A673 (cell line): ENCODE results near the gene NPAS2. TPM values are rescaled to one million over a fixed set of nuclear protein-coding genes. Genes with fewer than 3 reads are reported as not detected.

Source experiments
- BruUV-seq: library from RNA; stranded (reverse); fragments of 400-500 nt; replicated peaks from 2 replicates; lab custom pipeline; 2021; lab: Mats Ljungman, UMichigan
- CTCF ChIA-PET: fragments of 300-600 bp; sonication (Branson Sonifier 250); formaldehyde crosslinking; loops from one replicate; lab custom pipeline; 2022; ENCODE audit warnings: antibody characterized with exemption; lab: Charles Lee
- POLR2A ChIA-PET: fragments of 300-600 bp; sonication (Branson Sonifier 250); formaldehyde crosslinking; loops from one replicate; lab custom pipeline; 2022; ENCODE audit warnings: antibody characterized with exemption; ENCODE audit not compliant: low non-redundant PET; lab: Charles Lee
- DNase-seq: peaks from one replicate; pipeline ENCODE4 v3.0.0-alpha.2; 2015; ENCODE audit warnings: low spot score
- H3K27ac ChIP-seq: fragments of 200-600 bp; sonication (generic); 2 replicates; pipeline ENCODE4 v1.5.1; 2016; ENCODE audit warnings: mixed run types, low read depth, mild to moderate bottlenecking, mixed read lengths, antibody characterized with exemption, low read length; ENCODE audit not compliant: poor library complexity, severe bottlenecking
- H3K27me3 ChIP-seq: fragments of 200-600 bp; sonication (generic); replicated peaks from 2 replicates; pipeline ENCODE4 v1.6.1; 2017; ENCODE audit warnings: mixed run types, low read depth, mild to moderate bottlenecking, mixed read lengths, antibody characterized with exemption, low read length; ENCODE audit not compliant: insufficient read depth, poor library complexity
- H3K36me3 ChIP-seq: fragments of 200-600 bp; sonication (generic); 2 replicates; pipeline ENCODE4 v1.6.1; 2016; ENCODE audit warnings: mixed run types, mild to moderate bottlenecking, mixed read lengths, antibody characterized with exemption, low read length; ENCODE audit not compliant: insufficient read depth, poor library complexity, severe bottlenecking
- H3K4me1 ChIP-seq: fragments of 200-600 bp; sonication (generic); 2 replicates; pipeline ENCODE4 v1.6.1; 2017; ENCODE audit warnings: mixed run types, mild to moderate bottlenecking, mixed read lengths, antibody characterized with exemption, low read length; ENCODE audit not compliant: insufficient read depth, poor library complexity, severe bottlenecking
- H3K4me3 ChIP-seq: fragments of 200-600 bp; sonication (generic); 2 replicates; pipeline ENCODE4 v1.5.1; 2016; ENCODE audit warnings: low read depth, mixed run types, mild to moderate bottlenecking, mixed read lengths, low read length; ENCODE audit not compliant: poor library complexity, severe bottlenecking
- H3K9me3 ChIP-seq: fragments of 200-600 bp; sonication (generic); 2 replicates; pipeline ENCODE4 v1.6.1; 2016; ENCODE audit warnings: mixed run types, low read depth, mild to moderate bottlenecking, mixed read lengths, antibody characterized with exemption, low read length; ENCODE audit not compliant: poor library complexity, severe bottlenecking
- EZH2 ChIP-seq: fragments of 200-600 bp; sonication (generic); IDR thresholded peaks from 2 replicates; pipeline ENCODE4 v1.6.1; 2017; ENCODE audit warnings: borderline replicate concordance, low read depth, mild to moderate bottlenecking, mixed read lengths, antibody characterized with exemption, low read length; ENCODE audit not compliant: poor library complexity, severe bottlenecking
- intact Hi-C: fragments of 100-400 bp; cut with micrococcal nuclease; formaldehyde crosslinking; loops from one replicate; pipeline ENCODE4 v1.10.0; 2022; ENCODE audit not compliant: unreplicated experiment
- total RNA-seq: library from RNA; stranded (reverse); gene quantifications from 2 replicates; pipeline ENCODE4 v1.2.3, GENCODE V29; 2021
- TF ChIP-seq, protein P1 (sequence below): fragments of 300-800, 200-600 bp; sonication (generic); conservative IDR thresholded peaks from 2 replicates; pipeline ENCODE4 v1.5.1; 2017; ENCODE audit warnings: low read depth, mild to moderate bottlenecking, antibody characterized with exemption, low read length, moderate library complexity, mixed read lengths

The NPAS2 gene
- total RNA-seq, 1 experiment from 2014 or later, result 9.4 TPM

DNA sequence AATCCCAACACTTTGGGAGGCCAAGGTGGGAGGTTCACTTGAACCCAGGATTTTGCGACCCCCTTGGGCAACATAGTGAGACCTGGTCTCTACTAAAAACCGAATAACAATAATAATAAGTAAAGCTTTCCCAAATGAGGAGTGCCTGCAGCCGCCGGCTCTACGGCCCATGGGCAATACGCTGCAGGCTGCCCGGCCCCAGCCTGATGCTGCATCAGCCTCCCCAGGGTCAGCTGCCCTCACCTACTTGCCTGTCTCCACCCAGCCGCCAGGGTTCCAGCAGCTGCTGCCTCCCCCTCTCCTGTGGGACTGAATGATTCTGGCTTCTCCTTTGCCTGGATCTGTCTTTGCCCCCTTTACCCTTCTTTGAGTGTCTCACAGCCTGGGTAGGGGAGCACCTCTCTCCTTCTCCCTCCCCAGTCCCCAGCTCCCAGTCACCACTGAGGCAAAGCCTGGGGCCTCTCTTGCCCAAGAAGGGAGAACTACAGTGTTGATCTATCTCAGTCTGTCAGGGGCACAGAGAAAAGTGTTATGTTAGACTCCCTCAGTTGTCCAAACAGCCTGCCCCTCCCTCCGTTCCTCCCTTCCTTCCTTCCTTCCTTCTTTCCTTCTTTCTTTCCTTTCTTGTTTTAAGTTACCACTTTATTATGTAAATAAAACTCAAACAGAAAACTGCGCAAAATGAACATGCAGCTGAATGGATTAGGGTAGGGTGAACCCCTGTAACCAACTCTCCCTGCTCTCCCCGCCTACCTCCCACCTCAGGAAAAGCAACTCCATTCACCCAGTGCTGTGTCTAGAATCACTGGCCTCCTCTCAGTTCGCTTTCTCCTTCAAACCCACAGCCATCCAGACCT, 38.2 kb upstream of the NPAS2 start:
- H3K9me3 ChIP-seq, result no peaks in the 10 kb centered on the region
- intact Hi-C loops, result no loop called here
- CTCF ChIA-PET, result no interaction called here
- H3K4me1 ChIP-seq, result no peaks in the 10 kb centered on the region
- TF ChIP-seq, protein P1, sequence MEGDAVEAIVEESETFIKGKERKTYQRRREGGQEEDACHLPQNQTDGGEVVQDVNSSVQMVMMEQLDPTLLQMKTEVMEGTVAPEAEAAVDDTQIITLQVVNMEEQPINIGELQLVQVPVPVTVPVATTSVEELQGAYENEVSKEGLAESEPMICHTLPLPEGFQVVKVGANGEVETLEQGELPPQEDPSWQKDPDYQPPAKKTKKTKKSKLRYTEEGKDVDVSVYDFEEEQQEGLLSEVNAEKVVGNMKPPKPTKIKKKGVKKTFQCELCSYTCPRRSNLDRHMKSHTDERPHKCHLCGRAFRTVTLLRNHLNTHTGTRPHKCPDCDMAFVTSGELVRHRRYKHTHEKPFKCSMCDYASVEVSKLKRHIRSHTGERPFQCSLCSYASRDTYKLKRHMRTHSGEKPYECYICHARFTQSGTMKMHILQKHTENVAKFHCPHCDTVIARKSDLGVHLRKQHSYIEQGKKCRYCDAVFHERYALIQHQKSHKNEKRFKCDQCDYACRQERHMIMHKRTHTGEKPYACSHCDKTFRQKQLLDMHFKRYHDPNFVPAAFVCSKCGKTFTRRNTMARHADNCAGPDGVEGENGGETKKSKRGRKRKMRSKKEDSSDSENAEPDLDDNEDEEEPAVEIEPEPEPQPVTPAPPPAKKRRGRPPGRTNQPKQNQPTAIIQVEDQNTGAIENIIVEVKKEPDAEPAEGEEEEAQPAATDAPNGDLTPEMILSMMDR, result no peak
- no peak for TF ChIP-seq EZH2
- DNase-seq, result no peak
- BruUV-seq, result no TSS peak
- H3K4me3 ChIP-seq, result no peak overlapping the region
- no peaks in the 10 kb centered on the region for H3K27me3 ChIP-seq
- H3K36me3 ChIP-seq, result no peaks in the 10 kb centered on the region
- H3K27ac ChIP-seq, result no peak overlapping the region
- POLR2A ChIA-PET, result no interaction called here

DNA sequence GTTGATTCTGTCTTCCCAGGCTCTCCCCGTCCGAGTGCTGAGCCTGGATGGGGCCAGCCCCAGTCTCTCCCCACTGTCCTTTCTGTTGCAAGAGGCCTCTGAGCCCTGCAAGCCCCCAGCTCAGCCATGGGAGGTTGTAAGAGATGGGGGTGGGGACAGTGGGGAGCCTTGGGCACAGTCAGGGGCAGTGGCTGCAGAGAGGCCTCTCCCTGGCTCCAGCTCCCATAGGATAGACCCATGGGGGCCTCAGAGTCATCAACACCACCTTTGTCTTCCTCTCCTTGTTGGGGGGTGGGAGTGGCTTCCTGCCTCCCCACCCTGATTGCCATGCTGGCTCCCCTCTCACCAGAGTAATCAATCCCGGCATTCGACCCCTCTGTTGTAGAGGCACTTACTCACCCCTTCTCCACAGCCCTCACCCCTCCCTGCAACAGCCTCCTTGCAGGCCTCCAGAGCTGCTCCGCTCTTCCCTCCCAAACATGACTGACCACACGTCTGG, 37.5 kb upstream of the NPAS2 start:
- H3K27me3 ChIP-seq, result no peaks in the 10 kb centered on the region
- no peak overlapping the region for H3K4me3 ChIP-seq
- H3K9me3 ChIP-seq, result no peaks in the 10 kb centered on the region
- POLR2A ChIA-PET, result no interaction called here
- H3K27ac ChIP-seq, result no peak overlapping the region
- intact Hi-C loops, result no loop called here
- H3K36me3 ChIP-seq, result no peaks in the 10 kb centered on the region
- BruUV-seq, result no TSS peak
- no peak for TF ChIP-seq EZH2
- TF ChIP-seq, protein P1, result no peak
- CTCF ChIA-PET, result no interaction called here
- no peak for DNase-seq
- no peaks in the 10 kb centered on the region for H3K4me1 ChIP-seq

DNA sequence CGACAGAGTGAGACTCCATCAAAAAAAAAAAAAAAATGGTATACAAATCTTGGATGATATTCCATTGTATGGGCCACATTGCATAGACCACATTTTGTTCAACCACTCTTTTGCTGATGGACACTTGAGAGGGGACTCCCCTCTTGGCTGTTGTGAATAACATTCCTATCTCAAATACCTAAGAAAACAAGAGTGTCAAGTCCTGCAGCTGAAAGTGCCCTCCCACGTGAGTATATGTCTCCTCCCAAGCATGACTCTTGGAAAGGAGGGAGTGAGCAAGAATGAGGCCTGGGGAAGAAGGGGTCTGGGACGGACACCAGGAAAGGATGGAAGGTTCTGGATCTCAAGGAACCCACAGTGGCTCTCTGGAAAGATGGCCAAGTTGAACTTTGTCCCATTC, 36.0 kb upstream of the NPAS2 start:
- no peaks in the 10 kb centered on the region for H3K36me3 ChIP-seq
- H3K27me3 ChIP-seq, result no peaks in the 10 kb centered on the region
- no peak for DNase-seq
- H3K4me3 ChIP-seq, result no peak overlapping the region
- TF ChIP-seq, protein P1, result no peak
- TF ChIP-seq EZH2, result no peak
- H3K27ac ChIP-seq, result no peak overlapping the region
- ChIA-PET POLR2A (no interaction called here), CTCF (no interaction called here)
- no peaks in the 10 kb centered on the region for H3K9me3 ChIP-seq
- H3K4me1 ChIP-seq, result no peaks in the 10 kb centered on the region
- BruUV-seq, result no TSS peak
- intact Hi-C loops, result no loop called here
